GM21825 (cell line): Measurements from ENCODE around the gene KLK7.

Experiments
- ATAC-seq: cut with Tn5 transposase; IDR thresholded peaks from one replicate; pipeline ENCODE4 v1.9.1; 2021; ENCODE audit warnings: mild to moderate bottlenecking, moderate library complexity; ENCODE audit not compliant: unreplicated experiment

Gene KLK7

GRCh38 chr19:50983625-50984292 is at the start of gene KLK7:
TSS of gene KLK7 (minus strand) at chr19:50983917. CDS start at chr19:50982399, 1,518 bp downstream.
- ATAC-seq = no peak

GRCh38 chr19:51031880-51032225 is 48.1 kb upstream of the KLK7 start:
- no peak for ATAC-seq

GRCh38 chr19:51031220-51031879 is 47.6 kb upstream of the KLK7 start:
- no peak for ATAC-seq

- no peak for ATAC-seq
These were observed 46.9 kb upstream of the KLK7 start for GRCh38 chr19:51030631-51031030.

- ATAC-seq = no peak
These were observed 46.0 kb upstream of the KLK7 start for GRCh38 chr19:51029718-51030117.

- ATAC-seq = no peak
These were observed 44.2 kb upstream of the KLK7 start for GRCh38 chr19:51027873-51028272.

- no peak for ATAC-seq
These were observed 43.5 kb upstream of the KLK7 start for GRCh38 chr19:51027126-51027806.

GRCh38 chr19:51026554-51026831 is 42.8 kb upstream of the KLK7 start, which contains the start of gene KLK11:
TSS of gene KLK11 (minus strand) at chr19:51026616. CDS start at chr19:51025631, 985 bp downstream.
- no peak for ATAC-seq

GRCh38 chr19:51025809-51026553 is 42.3 kb upstream of the KLK7 start:
- no peak for ATAC-seq

GRCh38 chr19:51025401-51025800 is 41.7 kb upstream of the KLK7 start:
- no peak for ATAC-seq

- no peak for ATAC-seq
These were observed 41.2 kb upstream of the KLK7 start for GRCh38 chr19:51024924-51025323.

GRCh38 chr19:51023946-51024345 is 40.2 kb upstream of the KLK7 start:
- ATAC-seq = no peak

- no peak for ATAC-seq
These were observed 38.8 kb upstream of the KLK7 start for GRCh38 chr19:51022526-51022925.

- no peak for ATAC-seq
These were observed 37.4 kb upstream of the KLK7 start for GRCh38 chr19:51020988-51021651.

GRCh38 chr19:51019544-51019925 is 35.8 kb upstream of the KLK7 start, which contains the start of gene KLK10:
TSS of gene KLK10 (minus strand) at chr19:51019709. CDS start at chr19:51019130, 579 bp downstream.
- ATAC-seq = no peak

- no peak for ATAC-seq
These were observed 35.2 kb upstream of the KLK7 start for GRCh38 chr19:51018745-51019543.

GRCh38 chr19:51016798-51017683 is 33.3 kb upstream of the KLK7 start:
- no peak for ATAC-seq

- no peak for ATAC-seq
These were observed 32.1 kb upstream of the KLK7 start for GRCh38 chr19:51015691-51016267.

- ATAC-seq = no peak
These were observed 30.5 kb upstream of the KLK7 start for GRCh38 chr19:51014242-51014641.
